NOMO-1 treated with dmso at 0.1 percent for 144 hours (cell line): ENCODE results near the gene SULT1B1.
"Not testable (repeated sequence)": the region's sequence is repeated elsewhere in the genome, so short reads cannot be mapped to it uniquely, and the experiment has no call there.

Experiments
- DNase-seq: peaks from one replicate; lab custom pipeline; 2025; ENCODE audit not compliant: unreplicated experiment; lab: John Stamatoyannopoulos, UW

SULT1B1 gene

DNA sequence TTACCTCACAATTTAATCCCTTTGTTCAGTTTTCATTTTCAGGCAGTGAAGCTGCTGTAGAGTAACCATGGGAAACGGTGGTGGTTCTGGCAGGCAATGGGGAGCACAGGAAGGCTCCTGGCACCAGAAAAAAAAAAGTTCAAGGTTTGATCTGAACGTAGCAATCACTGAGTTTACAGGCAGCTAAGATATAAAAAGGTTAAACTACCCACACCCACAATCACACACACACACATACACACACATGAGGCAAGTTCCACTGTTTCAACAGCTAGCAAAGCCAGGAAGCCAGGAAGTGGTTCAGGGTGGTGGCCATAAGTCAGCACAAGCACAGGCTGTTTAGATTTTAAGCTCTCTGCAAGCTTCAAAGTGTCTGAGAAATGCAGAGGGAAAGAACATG lies at the start of gene SULT1B1:
Gene SULT1B1, minus strand, starts transcription at position 166 of the 400 bp plus-strand sequence. CDS start 5,403 bp downstream, outside the sequence.
- DNase-seq = peak; percentile 71

DNA sequence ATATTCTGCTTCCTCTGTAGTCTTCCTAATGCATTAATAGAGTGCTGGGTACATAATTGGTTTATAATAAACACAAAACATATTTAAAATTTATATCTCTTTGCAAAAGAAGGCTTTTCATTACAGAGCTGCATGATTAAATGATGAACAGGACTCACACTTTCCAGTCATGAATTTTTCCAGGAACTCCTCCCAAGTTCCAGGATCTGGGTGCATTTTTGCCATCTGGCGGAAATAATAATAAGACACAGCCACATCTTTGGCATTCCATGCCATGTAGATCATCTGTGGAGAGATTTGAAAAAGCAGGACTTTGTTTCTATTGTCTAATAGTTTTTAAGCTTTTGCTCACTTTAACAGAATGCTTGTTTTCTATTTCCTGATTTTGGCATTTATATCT lies 40.2 kb upstream of the SULT1B1 start:
- DNase-seq = no peak

DNA sequence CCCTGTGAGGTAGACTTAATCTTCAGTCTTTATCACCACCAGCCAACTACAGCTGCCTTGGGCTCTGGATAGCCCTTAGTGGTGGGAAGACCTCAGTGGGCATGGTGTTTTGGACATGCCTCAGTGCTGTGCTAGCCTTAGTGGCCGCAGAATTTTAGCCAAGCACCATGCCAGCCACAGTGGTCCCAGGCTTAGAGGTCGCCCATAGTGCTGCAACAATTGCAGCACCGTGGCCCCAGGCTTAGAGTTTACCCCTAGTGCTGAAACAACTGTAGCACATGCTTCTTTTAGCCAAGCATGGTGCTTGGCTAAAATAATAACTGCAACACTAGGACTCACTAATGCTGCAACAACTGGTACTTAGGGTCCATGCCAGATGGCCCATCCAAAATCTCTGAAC lies 38.9 kb upstream of the SULT1B1 start:
- DNase-seq = no peak

DNA sequence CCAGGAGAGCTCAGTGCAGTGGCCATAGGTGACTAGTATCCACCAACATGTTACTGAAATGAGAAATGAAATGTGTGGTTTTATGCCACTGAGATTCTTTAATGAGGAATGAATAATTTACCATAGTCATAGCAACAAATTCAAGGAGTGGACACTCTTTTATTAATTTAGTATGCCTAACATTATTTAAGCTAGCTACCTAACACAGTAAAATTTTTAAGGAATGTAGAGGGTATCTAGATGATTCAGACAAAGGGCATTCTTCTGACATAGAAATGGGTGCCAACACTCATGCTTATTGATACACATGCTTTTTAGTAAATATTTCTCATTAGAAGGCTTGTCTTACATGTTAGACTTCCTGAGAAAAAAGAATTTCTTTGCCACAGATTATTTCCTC lies 33.3 kb upstream of the SULT1B1 start:
- DNase-seq = no peak

DNA sequence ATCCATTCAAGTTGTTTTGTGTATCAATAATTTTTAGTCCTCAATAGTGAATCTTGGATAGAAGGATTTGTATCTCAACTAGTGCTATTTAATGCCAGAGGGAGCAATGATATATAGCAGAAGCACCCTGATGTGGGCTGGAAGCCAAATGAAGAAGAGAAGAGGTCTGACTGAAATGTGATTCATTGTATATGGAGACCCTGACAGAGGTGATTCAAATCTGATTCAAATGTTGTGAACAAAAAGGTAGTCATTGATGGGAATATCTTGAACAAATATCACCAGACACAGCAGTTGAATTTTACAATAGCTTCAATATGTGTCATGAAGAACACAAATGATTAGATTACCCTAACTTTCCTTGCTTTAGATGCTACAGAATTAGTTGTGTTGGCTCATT lies 27.5 kb upstream of the SULT1B1 start:
- DNase-seq = no peak

DNA sequence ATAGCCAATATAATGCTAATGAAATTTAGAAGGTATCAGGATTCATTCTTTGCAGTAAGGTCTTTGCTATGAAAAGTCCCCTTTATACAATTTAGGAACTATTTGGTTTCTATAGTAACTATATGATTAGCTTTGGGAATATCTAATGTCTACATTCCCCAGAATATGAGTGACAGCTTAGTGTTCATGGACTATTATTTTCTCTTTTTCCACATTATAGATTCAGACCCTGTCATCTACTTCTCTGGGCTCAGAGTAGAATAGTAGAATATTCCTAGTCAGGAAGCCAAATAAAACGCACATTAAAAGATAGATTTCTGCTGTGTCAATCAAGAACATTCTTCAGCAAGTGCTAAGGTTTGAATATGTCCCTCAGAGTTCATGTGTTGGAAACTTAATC lies 26.1 kb upstream of the SULT1B1 start:
- no peak for DNase-seq

DNA sequence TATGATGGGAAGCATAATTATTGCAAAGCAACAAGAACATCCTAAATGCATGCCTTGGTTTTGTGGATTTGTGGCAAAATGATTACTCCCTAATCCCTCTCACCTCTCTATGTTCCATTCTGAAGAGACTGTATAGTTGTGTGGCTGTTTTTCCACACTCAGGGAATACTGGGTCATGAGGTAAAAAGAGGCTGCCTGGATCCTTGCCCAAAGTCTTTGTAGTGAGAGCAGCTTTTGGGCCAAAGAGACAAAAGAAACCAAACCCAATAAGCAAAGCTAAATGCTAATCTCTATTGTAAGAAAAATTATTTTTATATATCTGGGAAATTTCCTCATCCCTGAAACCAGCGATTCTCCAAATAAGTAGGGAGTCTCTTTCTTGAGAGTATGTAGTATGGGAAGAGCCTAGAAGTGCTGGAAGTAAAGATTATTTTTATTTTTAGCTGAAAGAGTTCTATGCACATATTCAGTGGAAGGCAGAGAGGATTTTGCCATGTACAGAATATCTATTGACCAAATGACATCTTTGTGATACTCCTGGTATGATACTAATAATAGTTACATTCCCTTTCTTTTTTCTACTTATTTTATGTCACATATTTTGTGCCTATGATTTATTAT lies 24.9 kb upstream of the SULT1B1 start:
- DNase-seq = no peak

DNA sequence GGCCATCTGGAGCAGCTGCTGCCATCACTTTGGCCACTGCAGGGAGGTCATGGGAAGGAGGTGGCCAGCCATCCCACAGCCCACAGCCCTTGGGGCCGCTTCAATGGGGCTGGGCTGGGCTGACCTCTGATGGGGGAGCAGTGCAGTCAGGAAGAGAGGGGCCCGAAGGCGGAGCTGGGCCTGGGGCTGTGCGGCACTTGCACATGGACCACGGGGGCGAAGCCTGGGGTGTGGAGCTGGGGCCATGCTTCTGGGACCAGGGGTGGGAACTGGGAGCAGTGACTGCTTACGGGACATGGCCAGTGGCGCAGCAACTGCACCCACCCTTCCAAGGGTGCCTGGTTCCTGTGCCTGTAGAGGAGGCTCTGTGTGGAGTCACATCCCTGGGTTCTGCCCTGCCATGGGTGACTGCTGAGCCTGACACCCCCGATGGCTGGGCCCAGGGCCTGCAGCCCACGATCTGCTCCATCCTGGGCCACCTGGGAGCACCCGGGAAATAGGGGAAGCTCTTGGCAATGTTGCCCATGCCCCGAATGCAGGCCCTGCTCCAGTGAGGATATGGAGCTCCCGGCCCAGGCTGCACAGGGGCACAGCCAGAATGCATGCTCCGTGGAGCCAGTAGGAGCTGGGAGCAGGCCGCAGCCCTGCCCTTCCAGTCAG lies 22.4 kb upstream of the SULT1B1 start:
- DNase-seq = no peak

DNA sequence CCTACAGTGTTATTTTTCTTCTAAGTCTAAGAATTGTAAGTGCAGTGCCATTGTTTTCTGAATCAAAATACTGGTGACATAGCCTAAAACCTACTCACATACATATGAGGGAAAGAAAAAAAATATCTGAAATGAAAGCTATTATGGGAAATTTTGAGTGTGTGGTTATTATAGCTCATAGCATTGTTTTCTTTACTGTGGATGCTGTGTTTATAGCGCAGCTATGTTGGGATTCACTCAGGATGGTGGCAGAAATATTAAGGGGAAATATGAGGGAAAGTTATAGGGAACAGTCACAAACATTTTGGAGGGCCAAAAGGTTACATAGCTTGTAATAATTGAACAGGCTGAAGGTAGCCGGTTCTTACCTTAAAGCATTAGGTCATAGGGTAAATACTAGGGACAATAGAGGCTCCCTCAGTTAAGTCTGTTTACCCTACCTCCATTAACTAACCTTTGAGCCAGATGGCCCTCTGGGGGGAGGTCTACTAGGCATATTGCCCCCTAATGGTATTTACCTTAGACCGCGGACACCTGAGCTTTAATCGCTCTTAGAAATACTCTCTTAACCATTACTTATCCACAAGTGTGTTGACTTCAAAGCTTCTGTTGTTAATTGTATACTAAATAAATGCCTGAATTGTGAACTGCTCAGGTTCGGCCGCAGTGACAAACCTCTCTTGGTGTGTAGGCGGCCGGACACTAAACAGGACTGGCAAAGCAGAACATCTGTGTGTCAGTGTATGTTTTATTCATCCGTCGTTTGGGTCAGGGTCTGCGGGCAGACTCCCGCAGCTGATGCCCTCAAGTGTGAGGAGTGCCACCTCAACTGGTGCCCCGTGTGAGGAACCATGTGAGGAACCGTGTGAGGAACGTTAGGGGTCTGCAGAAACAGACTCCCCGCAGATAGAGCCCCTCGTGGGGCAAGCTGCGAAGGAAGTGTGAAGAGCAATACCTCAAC lies 21.3 kb upstream of the SULT1B1 start:
- no peak for DNase-seq

DNA sequence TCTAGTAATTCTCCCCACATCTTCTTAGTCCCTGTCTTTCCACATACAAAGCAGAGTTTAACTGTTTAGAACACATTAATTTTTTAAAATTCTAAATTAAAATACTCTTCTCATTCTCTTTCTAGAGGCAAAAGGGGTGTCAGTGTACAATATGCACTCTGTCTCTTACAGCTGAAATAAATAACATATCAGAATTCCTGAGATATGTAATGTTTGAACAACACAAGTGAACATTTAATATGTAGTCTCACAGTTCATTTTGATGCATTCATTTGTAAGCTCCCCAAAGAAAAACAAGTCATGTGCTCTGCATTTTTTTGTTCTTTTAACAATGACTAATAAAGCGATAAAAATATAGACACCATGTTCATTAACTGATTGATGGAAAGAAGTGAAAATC lies 19.7 kb upstream of the SULT1B1 start:
- no peak for DNase-seq

DNA sequence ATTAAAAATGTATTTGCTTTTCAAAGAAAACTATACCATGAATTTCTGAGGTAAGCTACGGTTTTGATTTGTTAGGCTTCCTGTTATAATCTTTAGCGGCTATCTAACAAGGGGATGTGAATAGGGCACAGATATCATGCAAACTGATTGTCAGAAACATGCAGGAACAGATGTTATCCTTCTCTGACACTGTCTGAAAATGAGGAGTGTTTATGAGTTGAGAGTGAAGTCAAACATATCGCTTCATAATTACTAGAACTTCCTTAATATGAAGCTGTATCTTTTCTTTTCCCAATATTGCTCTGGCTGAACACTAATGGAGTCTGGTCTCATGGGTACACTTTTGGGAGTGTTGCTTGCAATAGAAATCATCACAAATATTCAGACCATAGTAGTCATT lies 16.3 kb upstream of the SULT1B1 start:
- no peak for DNase-seq

DNA sequence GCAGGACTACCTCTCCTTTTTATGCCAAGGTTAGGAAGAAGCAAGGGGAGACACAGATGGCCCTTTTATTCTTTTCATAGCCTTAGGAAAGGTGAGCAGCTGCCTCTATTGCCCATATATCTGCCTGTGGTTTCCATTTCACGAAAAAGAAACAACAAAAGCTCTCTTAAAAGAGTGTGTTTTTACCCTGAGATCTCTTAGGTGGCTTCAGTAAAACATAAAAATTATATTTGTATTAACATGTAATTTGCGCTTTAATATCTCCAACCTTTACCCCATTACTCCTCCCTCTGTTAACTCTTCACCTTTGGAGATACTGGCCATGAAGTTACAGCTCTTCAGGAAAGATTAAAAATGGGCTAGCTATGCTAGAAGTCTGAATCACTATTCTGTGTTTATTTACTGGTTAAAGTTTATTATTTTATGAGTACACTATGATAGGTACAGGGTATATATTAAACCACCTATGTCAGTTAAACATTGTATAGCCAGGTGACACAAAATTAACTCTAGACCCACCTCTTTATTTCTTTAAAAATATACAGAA lies 15.0 kb upstream of the SULT1B1 start:
- no peak for DNase-seq

DNA sequence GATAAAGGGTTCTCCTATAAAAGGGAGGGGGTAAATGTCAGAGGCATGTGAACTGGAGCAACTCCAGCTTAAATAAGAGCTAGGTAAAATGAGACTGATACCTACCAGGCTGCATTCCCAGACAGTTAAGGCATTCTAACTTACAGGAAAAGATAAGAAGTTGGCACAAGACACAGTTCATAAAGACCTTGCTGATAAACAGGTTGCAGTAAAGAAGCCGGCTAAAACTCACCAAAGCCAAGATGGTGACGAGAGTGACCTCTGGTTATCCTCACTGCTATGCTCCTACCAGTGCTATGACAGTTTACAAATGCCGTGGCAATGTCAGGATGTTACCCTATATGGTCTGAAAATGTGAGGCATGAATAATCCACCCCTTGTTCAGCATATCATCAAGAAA lies 13.1 kb upstream of the SULT1B1 start:
- no peak for DNase-seq

DNA sequence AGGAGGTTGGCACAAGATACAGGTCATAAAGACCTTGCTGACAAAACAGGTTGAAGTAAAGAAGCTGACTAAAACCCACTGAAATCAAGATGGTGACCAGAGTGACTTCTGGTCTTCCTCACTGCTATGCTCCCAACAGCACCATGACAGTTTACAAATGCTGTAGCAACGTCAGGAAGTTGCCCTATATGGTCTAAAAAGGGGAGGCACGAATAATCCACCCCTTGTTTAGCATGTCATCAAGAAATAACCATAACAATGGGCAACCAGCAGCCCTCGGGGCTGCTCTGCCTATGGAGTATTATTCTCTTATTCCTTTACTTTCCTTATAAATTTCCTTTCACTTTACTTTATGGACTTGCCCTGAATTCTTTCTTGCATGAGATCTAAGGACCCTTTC lies 8.1 kb upstream of the SULT1B1 start:
- DNase-seq = not testable (repeated sequence)

DNA sequence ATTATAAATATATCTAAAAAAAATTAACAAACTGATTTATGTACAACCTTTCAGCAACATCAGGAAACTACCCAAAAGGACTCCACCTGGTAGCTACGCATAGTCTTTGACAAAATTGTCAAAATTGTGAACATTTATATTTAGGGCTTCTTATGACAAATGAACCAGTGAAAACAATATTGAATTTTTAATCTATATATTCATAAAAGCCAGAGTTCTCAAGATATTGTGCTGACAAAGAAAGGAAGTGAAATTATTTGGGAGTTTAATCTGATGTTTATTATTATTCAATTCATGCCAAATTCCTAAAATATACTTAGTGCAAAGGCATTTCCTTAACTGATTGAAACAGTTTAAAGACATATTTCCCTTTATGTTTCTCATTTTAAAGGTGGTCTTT lies 5.3 kb upstream of the SULT1B1 start:
- no peak for DNase-seq

DNA sequence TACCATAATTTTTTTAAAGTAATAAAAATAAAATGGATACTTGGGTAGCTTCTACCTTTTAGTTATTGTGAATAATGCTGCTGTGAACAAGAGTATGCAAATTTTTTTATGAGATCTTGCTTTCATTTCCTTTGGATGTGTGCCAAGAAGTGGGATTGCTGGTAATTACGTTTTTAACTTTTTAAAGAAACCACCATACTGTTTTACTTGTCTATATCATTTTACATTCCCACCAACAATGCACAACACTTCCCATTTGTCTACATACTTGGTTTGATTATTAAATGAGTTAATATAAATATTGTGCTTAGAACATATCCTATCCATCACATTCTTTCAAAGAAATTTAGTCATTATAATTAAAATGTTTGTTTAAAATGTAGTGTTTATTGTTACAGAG lies 3.9 kb upstream of the SULT1B1 start:
- no peak for DNase-seq

DNA sequence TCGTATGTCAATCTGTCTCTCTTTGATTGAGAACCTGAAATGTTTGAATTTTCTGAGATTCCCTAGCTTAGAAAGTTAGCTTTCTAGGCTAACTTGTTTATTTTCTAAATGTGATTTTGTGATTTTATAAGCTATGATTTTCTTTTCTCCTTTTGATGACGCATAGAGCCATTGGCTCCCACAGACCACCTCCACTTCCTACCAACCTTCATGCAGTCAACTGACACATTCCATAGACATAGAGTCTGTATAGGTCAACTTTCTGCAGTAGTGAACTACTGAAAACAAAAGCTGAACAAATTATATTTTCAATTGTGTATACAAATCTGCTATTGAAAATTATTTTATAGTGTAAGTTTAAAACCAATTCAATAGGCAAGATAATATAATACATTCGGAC lies 2.8 kb upstream of the SULT1B1 start:
- DNase-seq = no peak

DNA sequence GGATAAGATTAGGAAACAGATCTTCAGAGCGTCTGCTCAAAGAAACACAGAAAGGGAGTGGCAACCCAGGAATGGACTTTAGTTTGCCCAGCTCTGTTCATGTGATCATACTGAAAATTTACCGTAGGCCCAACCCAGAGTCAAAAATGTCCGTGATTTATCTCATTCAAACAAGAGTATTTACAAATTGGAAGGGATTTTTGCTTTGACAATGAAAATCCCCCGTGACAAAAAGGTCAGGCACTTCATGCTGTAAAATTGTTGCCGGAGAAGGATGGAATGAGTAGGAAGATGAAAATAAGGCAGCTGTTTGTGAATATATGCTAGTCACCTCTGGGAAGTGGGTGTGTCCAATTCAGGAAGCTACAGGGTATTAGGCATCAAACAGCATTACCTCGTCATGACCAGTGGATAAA lies 1.2 kb downstream of the SULT1B1 start:
- DNase-seq = no peak

DNA sequence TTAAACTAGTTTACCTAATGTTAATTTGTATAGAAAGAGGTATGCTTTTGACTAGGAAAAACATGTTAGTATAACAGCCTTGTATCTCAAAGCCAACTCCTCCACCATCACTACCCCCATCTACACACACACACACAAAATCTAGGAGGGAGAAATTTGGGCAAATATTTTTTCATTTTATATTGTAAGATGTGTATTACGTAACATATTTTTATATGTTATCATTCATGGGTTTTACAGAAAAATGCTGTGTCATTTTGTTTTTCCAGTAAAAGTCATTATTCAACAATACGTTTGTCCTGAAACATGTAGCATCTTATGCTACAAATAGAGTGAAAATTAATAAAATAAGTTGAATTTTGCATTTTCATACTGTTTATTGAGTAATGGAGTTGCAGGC lies 3.0 kb downstream of the SULT1B1 start:
- DNase-seq = no peak

DNA sequence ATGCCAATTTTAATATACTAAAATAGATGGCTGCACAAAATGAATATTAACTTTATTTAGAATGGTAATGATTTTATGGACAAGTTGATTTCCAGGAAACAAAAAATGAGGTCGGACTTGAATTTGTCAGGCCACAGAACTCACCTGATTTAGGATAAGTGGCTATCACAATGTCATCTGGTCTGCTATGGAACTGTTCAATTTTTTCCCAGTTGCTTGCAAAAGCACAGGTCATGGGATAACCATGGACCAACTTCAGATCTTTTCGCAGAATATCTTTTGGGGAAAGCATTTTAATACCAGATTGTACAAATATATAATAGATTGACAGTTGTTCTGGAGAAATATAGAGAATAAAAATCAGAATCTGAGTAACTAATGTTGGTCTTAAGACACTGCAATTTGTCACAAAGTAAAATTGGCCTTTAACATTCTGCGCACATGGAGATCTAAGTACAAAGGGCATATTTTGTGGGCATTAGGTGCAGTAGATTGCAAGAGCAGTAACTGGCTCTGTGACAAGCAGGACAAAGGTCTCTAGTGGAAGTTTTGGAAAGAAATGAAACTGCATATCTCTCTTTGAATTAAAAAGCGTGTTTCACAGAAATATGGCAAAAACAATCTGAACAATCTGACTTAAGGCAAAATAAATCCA lies 5.4 kb downstream of the SULT1B1 start:
- DNase-seq = no peak

DNA sequence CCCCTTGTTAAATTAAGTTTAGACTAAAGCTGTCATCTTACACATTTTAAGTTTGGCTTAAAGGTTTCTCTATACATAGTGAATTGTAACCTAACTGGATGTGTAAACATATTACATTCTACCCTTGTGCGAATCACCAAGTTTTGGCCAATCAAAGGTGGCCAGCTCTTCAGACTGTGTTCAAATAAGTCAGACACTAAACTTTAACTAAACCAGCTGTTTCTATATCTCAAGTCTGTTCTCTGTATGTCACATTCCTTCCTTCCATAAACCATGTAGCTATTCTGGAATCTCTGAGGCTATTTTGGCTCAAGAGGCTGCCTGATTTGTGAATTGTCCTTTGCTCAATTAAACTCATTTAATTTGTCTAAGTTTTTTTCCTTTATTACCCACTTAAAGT lies 6.7 kb downstream of the SULT1B1 start:
- no peak for DNase-seq
